ENCODE measurements around the gene SEMA6B.
"Not testable (repeated sequence)": the region's sequence is repeated elsewhere in the genome, so short reads cannot be mapped to it uniquely, and the experiment has no call there.

Gene SEMA6B

GRCh38 chr19:4547303-4548237, 11.9 kb downstream of the SEMA6B start:
- DNase-seq, result peak; percentile 31 to 68 (median 48)

GRCh38 chr19:4543842-4544647, 15.4 kb downstream of the SEMA6B start:
- DNase-seq, result peak in 1 of 4 experiments; percentile 52

DNA sequence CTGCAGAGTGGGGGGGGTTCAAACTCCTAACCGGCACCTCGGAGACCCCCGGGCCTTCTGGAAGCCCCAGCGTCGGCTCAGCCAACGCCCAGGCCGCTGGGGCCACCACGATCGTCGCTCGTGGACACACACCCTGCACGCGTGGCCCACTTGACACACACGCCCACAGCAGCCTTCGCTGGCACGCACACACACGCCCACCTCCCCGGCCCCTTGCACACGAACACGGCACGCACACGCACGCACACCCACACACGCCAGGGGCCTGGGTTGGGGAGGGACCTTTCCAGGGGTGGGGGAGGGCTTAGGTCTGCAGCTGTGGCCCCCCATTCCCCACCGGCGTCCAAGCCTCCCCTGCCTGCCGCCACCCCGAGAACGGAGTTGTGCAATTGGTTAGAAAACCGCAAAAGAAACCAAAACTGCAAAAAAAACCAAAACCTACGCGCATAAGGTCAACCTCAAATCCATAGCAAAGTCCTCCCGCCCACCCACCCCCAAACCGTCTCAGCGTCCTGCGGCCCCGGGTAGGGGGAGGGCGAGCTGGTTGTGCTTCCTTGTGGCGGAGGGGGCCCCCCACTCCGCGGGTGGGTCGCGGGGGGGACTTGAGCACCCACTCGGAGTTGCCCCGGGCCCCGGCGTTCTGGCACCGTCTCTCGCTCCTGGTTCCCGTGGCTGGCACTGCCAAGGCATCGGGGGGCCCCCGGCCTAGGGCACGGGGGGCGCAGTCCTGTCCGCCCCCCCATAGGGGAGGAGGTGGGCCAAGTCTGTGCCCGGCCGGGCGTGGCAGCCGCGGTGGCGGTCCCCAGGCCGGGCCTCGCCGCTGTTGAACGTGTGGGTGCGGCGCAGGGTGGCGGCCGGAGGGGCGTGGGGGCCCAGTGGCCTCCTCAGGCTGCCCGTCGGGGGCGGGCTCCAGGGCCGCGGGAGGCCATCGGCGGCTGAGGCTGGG, 16.3 kb downstream of the SEMA6B start:
- DNase-seq, result peak; percentile 71 to 82 (median 80)

- not testable (repeated sequence) for DNase-seq
Measured at GRCh38 chr19:4541806-4542145, 17.7 kb downstream of the SEMA6B start.

DNA sequence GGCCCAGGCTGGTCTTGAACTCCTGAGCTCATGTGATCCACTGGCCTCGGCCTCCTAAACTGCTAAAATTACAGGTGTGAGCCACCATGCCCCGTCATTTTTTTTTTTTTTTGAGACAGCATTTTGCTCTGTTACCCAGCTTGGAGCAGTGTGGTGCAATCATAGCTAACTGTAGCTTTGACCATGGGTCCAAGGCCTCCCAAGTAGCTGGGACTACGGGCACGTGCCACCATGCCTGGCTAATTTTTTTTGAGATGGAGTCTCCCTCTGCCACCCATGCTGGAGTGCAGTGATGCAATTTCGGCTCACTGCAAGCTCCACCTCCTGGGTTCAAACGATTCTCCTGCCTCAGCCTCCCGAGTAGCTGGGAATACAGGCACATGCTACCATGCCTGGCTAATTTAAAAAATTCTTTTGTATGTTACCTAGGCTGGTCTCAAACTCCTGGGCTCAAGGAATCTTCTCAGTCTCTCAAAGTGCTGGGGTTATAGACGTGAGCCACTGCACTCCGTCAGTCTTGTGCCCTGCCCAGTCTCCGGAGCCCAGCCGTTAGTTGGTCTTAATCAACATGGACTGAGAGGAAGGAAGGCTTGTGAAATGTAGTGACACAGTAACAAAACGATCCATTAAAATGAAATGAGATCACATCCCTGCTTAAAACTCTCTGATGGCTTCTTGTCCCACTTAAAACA, 18.2 kb downstream of the SEMA6B start:
- peak; percentile 76 to 89 (median 84) for DNase-seq

DNA sequence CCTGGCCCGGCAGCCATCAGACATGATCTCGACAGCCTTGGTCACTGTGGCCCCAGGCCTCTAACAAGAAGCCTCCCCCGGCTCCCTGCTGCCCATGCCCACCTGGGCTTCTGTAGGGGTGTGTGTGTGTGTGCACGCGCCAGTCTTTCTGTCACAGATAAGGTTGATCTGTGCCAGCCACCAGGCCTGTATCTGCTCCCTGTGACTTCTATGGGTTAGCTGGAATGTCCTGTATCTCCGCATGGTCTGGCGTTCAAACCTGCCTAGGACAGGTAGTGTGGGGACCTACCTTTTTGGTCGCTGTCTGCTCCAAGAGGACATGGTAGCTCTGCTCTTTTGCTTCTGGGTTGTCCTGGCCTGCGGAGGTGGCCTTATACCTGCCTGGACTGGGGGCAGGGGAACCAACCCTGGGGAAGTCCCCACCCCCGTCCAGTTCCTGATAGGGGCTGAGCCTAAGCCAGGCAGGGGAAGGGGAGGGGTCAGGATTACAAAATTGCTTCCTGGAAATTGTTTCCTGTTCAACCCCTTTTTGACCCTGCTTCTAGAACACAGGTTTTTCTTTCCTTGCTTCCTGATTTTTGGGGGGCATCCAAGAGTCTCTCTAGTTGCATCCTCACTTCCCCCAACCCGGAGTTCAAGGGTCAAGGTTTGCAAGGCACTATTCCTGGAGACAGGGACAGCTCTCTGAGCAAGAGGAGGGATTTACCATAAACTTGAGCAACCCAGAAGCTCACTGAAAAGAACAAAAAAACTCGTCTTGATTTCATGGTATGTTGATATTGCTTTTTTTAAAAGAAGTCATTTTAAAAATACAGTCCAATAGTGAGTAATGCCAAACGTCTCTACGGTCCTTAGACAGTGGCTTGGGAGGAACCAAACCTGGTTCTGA, 19.5 kb downstream of the SEMA6B start, which contains the start of gene LRG1:
LRG1 (minus strand) TSS at position 344 of the 889 bp plus-strand sequence; CDS start at position 321, 23 bp downstream.
- DNase-seq, result peak; percentile 83 to 93 (median 90)

- no peak for DNase-seq
Measured at GRCh38 chr19:4539169-4539692, 20.3 kb downstream of the SEMA6B start.

DNA sequence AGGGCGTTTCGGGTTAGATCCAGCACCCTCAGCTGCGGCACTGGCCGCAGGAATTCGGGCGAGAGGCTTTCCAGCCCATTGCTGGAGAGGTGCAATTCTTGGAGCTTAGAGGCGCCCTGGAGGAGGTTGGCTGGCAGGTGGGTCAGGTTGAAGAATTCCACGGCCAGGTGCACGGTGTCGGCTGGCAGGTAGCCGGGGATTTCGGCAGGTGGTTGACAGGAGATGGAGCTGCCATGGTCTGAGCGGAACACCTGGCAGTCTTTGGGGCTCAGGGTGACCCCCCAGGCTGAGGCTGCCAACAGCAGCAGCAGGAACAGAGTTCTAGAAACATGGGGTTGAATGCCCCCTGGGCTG, 20.9 kb downstream of the SEMA6B start:
- DNase-seq, result no peak

DNA sequence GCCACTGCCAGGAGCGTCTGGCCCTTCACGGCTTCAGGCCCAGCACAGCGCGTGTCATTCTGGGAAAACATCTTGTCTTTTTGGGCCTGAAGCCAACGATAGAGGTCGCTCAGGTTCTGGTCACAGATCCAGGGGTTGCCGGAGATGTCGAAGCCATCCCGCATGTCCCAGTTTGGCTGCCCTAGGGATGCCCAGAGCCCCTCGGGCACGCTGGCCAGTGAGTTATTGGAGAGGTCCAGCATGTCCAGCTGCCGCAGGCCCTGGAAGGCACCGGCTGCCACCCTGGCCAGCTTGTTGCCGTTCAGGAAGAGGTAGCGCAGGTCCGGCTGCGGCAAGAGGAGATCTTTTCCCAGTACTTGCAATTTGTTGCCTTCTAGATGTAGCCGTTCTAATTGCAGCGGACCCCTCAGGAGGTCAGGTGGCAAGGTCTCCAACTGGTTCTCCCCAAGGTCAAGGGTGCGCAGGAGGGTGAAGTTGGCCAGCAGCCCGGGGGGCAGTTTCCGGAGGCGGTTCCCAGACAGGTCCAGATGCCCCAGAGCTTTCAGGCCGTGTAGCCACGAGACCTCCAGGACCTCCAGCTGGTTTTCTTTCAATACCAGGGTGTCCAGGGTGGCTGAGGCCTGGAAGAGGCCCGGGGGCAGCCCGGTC, 21.4 kb downstream of the SEMA6B start:
- DNase-seq, result no peak

- DNase-seq, result no peak
Measured at GRCh38 chr19:4536798-4537197, 22.7 kb downstream of the SEMA6B start.

GRCh38 chr19:4534836-4535658, 24.4 kb downstream of the SEMA6B start, which contains the start of gene PLIN5:
PLIN5 (minus strand) TSS chr19:4535224; CDS start chr19:4534074, 1,150 bp downstream.
- DNase-seq, result peak; percentile 46 to 80 (median 56)

- DNase-seq, result no peak
Measured at GRCh38 chr19:4533835-4534424, 25.6 kb downstream of the SEMA6B start.

GRCh38 chr19:4533334-4533733, 26.1 kb downstream of the SEMA6B start:
- DNase-seq, result no peak

DNA sequence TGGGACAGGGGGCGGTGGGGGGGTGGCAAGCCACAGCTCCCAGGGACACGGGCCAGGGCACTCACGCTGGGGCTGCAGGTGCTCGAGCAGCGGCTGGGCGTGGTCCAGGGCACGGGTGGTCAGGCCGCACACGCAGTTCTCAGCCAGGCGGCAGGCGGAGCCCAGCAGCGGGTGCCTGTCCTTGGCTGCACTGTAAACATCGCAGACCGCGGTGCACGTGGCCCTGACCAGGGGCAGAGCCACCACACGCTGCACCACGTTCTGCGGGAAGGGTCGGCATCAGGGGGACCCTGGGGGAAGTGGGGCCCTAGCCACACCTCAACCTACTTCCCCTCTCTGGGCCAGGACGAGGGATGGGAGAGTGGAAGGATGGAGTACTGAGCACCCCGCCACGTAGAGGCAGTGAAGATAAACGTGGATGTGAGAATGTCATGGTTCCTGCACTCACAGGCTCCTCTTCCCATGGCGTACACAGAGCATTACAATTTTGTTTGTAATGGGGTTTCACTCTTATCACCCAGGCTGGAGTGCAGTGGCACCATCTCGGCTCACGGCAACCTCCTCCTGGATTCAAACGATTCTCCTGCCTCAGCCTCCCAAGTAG, 27.8 kb downstream of the SEMA6B start:
- no peak for DNase-seq

DNA sequence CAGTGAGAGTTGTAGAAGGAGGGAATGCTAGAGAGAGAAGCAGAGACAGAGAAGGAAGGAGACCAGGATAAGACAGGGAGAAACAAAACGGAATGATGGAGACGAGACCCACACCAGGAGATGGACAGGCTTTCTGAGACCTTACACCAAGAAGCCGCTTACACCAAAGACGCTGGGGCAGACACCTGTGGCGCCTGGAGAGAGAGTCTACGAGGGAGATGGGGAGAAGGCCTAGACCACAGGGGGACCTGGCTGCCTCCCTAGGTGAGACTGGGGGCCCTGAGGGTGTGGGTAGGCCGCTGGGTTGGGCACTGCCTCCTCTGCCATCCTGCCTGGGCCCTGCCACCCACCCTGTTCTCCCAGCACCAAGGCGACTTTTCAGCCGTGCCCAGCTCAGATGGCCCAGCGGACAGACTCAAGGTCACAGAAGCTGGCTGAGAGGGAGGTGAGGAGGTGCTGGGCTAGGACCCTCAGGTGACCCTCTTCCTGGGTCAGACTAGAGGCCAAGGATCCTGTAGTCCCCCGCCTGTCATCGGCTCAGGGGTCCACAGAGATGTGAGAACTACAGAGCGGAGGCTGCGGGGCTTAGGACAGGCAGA, 29.5 kb downstream of the SEMA6B start:
- no peak for DNase-seq

DNA sequence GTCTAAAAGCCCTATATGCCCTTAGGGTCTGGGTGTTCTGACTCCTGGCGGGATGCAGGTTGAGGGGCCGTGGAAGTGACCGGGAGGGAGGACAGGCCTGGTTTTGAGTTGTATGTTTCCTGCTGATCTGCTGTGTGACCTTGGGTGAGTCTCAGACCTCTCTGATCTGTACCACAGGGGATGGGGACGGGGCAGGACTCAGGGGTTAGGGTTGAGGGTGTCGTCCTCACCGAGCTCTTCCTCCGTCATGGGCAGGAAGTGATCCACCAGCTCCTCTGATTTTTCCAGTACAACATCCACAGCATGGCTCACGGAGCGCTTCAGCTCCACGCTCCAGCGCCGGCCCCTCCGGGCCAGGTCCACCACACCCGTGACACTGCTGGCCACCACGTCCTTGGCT, 30.6 kb downstream of the SEMA6B start:
- no peak for DNase-seq

- not testable (repeated sequence) for DNase-seq
Measured at GRCh38 chr19:4527377-4527776, 32.1 kb downstream of the SEMA6B start.
